ENCODE data around the gene GIMAP5. TPM values are rescaled to one million over a fixed set of nuclear protein-coding genes. Genes with fewer than 3 reads are reported as not detected.

The GIMAP5 gene
- total RNA-seq, 1 experiment from 2014 or later: not detected

- Histone ChIP-seq H3K23ac (ENCODE audit: insufficient read length, low read depth, low read length) (no peak within 1 kb of the TSS), H3T11ph (ENCODE audit: low read length) (no peak within 1 kb of the TSS), H3K4me2 (ENCODE audit: insufficient read depth, insufficient read length, low read length) (no peak within 1 kb of the TSS), H2BK20ac (ENCODE audit: low read depth, low read length, poor library complexity, severe bottlenecking) (no peak within 1 kb of the TSS), H4K91ac (ENCODE audit: insufficient read length, low read depth, low read length) (no peak within 1 kb of the TSS), H4K8ac (replicated peaks; ENCODE audit: insufficient read length, low read depth, low read length) (no peak within 1 kb of the TSS), H3K4ac (ENCODE audit: low read depth, low read length) (no peak within 1 kb of the TSS), H3K56ac (ENCODE audit: insufficient read length, low read depth, low read length) (no peak within 1 kb of the TSS), H4K5ac (ENCODE audit: insufficient read length, low read depth, low read length) (no peak within 1 kb of the TSS), H2BK5ac (ENCODE audit: insufficient read length, low read length) (no peak within 1 kb of the TSS), H2BK120ac (ENCODE audit: low read depth, low read length, poor library complexity, severe bottlenecking) (no peak within 1 kb of the TSS), H3K18ac (ENCODE audit: insufficient read length, low read depth, low read length) (no peak within 1 kb of the TSS), H3K27ac (ENCODE audit: insufficient read length, low read depth, low read length) (no peak within 1 kb of the TSS), H3K14ac (ENCODE audit: insufficient read depth, low read length) (no peak within 1 kb of the TSS), H2BK12ac (ENCODE audit: insufficient read length, low read depth, low read length) (no peak within 1 kb of the TSS), H3K9me3 (ENCODE audit: control insufficient read depth, low read depth, low read length) (no peaks in the 10 kb centered on the region), H3K4me1 (ENCODE audit: insufficient read depth, low read length) (no peaks in the 10 kb centered on the region), H3K9ac (ENCODE audit: extremely low read depth, insufficient read length, low read length) (no peak within 1 kb of the TSS), H3K79me2 (ENCODE audit: insufficient read depth, low read length) (no peaks in the 10 kb centered on the region), H4K20me1 (ENCODE audit: control insufficient read depth, insufficient read depth, insufficient read length) (no peaks in the 10 kb centered on the region), H2AK5ac (ENCODE audit: insufficient read length, low read length) (no peak within 1 kb of the TSS), H2BK15ac (ENCODE audit: low read depth, low read length) (no peak within 1 kb of the TSS), H3K23me2 (ENCODE audit: insufficient read length, low read depth, low read length, poor library complexity, severe bottlenecking) (no peaks in the 10 kb centered on the region), H3K27me3 (ENCODE audit: insufficient read depth, low read length) (peaks cover 2% of the 10 kb centered on the region; the same call in 1 of the 2 replicates), H2AFZ (ENCODE audit: low read length) (no peak within 1 kb of the TSS), H3K79me1 (ENCODE audit: insufficient read depth, low read depth, low read length, poor library complexity, severe bottlenecking) (no peaks in the 10 kb centered on the region)
- Mint-ChIP-seq H3K9me3 (peaks cover 15 to 32% of the 10 kb centered on the region in 2 experiments), H3K4me1 (no peaks in the 10 kb centered on the region), H3K27me3 (ENCODE audit: low read depth) (peaks cover 91% of the 10 kb centered on the region), H3K27ac (no peak within 1 kb of the TSS), H3K4me3 (no peak within 1 kb of the TSS), H3K36me3 (ENCODE audit: insufficient read depth in 1 of 3, low read depth in 3 of 3) (no peaks in the 10 kb centered on the region; a peak in 1 of 7 replicates)
- no peak for DNase-seq
- no CpG with 5 or more reads among the region's 5 CpGs for WGBS (ENCODE audit: extremely low coverage, insufficient read length, low lambda C conversion rate)
- TF ChIP-seq, protein P1, sequence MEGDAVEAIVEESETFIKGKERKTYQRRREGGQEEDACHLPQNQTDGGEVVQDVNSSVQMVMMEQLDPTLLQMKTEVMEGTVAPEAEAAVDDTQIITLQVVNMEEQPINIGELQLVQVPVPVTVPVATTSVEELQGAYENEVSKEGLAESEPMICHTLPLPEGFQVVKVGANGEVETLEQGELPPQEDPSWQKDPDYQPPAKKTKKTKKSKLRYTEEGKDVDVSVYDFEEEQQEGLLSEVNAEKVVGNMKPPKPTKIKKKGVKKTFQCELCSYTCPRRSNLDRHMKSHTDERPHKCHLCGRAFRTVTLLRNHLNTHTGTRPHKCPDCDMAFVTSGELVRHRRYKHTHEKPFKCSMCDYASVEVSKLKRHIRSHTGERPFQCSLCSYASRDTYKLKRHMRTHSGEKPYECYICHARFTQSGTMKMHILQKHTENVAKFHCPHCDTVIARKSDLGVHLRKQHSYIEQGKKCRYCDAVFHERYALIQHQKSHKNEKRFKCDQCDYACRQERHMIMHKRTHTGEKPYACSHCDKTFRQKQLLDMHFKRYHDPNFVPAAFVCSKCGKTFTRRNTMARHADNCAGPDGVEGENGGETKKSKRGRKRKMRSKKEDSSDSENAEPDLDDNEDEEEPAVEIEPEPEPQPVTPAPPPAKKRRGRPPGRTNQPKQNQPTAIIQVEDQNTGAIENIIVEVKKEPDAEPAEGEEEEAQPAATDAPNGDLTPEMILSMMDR (conservative IDR thresholded peaks at IDR 0.05): no peak
Observed at GRCh38 chr7:150716368-150716767, 20.9 kb upstream of the GIMAP5 start, which contains the start of gene GIMAP1. TSS of gene GIMAP1 (plus strand) at chr7:150716613. CDS start at chr7:150719048, 2,435 bp downstream.
